Activated CD8-positive, alpha-beta T cell treated with anti-CD3 and anti-CD28 coated beads for 36 hours (primary cell): ENCODE data around the gene VAV2. TPM values are rescaled to one million over a fixed set of nuclear protein-coding genes. Genes with fewer than 3 reads are reported as not detected.

Source experiments
- ATAC-seq: fragments of 200-7000 bp; cut with Tn5 transposase; one replicate; pipeline ENCODE4 v1.10.0; 2021; ENCODE audit warnings: mild to moderate bottlenecking, moderate library complexity
- CTCF ChIA-PET: fragments of 350-600 bp; sonication (Branson Sonifier 250); formaldehyde crosslinking; loops from one replicate; lab custom pipeline; 2021; ENCODE audit warnings: antibody characterized with exemption; lab: Charles Lee
- POLR2A ChIA-PET: fragments of 350-600 bp; sonication (Branson Sonifier 250); formaldehyde crosslinking; loops from one replicate; lab custom pipeline; 2021; ENCODE audit warnings: antibody characterized with exemption; lab: Charles Lee
- DNase-seq: peaks from one replicate; pipeline ENCODE4 v3.0.0-alpha.2; 2020
- H3K27ac Mint-ChIP-seq: one replicate; pipeline ENCODE4 v1.8.0; 2021; ENCODE audit warnings: mild to moderate bottlenecking, mixed read lengths
- H3K27me3 Mint-ChIP-seq: one replicate; pipeline ENCODE4 v1.8.0; 2021; ENCODE audit warnings: mixed read lengths
- H3K36me3 Mint-ChIP-seq: one replicate; pipeline ENCODE4 v1.8.0; 2021; ENCODE audit warnings: low read depth, mixed read lengths
- H3K4me1 Mint-ChIP-seq: one replicate; pipeline ENCODE4 v1.8.0; 2021; ENCODE audit warnings: low read depth, mixed read lengths
- H3K4me3 Mint-ChIP-seq: one replicate; pipeline ENCODE4 v1.8.0; 2021; ENCODE audit warnings: mild to moderate bottlenecking, moderate library complexity, mixed read lengths
- H3K9me3 Mint-ChIP-seq: one replicate; pipeline ENCODE4 v1.8.0; 2021; ENCODE audit warnings: mixed read lengths
- CTCF ChIP-seq: fragments of 200-600 bp; IDR thresholded peaks from one replicate; pipeline ENCODE4 v1.8.0; 2022; ENCODE audit warnings: antibody characterized with exemption, mild to moderate bottlenecking
- intact Hi-C: fragments of 100-400 bp; cut with micrococcal nuclease; formaldehyde crosslinking; loops from one replicate; pipeline ENCODE4 v1.10.0; 2022
- total RNA-seq, 2 experiments: library from RNA; stranded (reverse); gene quantifications; one replicate each; pipeline ENCODE4 v1.2.3, GENCODE V29; 2021

Gene VAV2
- total RNA-seq, 2 experiments from 2014 or later: 5.1 to 5.4 TPM

- Mint-ChIP-seq H3K9me3 (no peaks in the 10 kb centered on the region), H3K36me3 (no peaks in the 10 kb centered on the region), H3K4me1 (peaks cover 2% of the 10 kb centered on the region), H3K4me3 (no peak overlapping the region), H3K27me3 (no peaks in the 10 kb centered on the region), H3K27ac (no peak overlapping the region)
- POLR2A ChIA-PET: no interaction called here
- CTCF ChIA-PET: no interaction called here
- intact Hi-C loops: no loop called here
- no peak for DNase-seq
- TF ChIP-seq CTCF: no peak
- no peak for ATAC-seq
Observed at GRCh38 chr9:133846483-133847090, 145.5 kb downstream of the VAV2 start.

GRCh38 chr9:133845440-133845839 is 146.7 kb downstream of the VAV2 start:
- Mint-ChIP-seq H3K4me1 (peaks cover 2% of the 10 kb centered on the region), H3K27ac (no peak overlapping the region), H3K4me3 (no peak overlapping the region), H3K27me3 (no peaks in the 10 kb centered on the region), H3K36me3 (no peaks in the 10 kb centered on the region), H3K9me3 (no peaks in the 10 kb centered on the region)
- ChIA-PET POLR2A (no interaction called here), CTCF (interaction anchor here (1.5 kb wide), 1 partner anchor 149 kb away, joined by 3 read pairs; no protein-coding TSS in a partner anchor)
- no peak for TF ChIP-seq CTCF
- peak; percentile 9 for DNase-seq
- intact Hi-C loops: no loop called here
- peak; percentile 55 for ATAC-seq

- intact Hi-C loops: no loop called here
- CTCF ChIA-PET: interaction anchor here (1.5 kb wide), 1 partner anchor 149 kb away, joined by 3 read pairs; no protein-coding TSS in a partner anchor
- Mint-ChIP-seq H3K27ac (no peak overlapping the region), H3K36me3 (no peaks in the 10 kb centered on the region), H3K4me1 (peaks cover 2% of the 10 kb centered on the region), H3K4me3 (no peak overlapping the region), H3K9me3 (no peaks in the 10 kb centered on the region), H3K27me3 (no peaks in the 10 kb centered on the region)
- DNase-seq: no peak
- no peak for TF ChIP-seq CTCF
- POLR2A ChIA-PET: no interaction called here
- no peak for ATAC-seq
Observed at GRCh38 chr9:133844881-133845410, 147.2 kb downstream of the VAV2 start.

GRCh38 chr9:133844398-133844784 is 147.7 kb downstream of the VAV2 start:
- CTCF ChIA-PET: interaction anchor here (1.5 kb wide), 1 partner anchor 150 kb away, joined by 3 read pairs; no protein-coding TSS in a partner anchor
- no peak overlapping the region for H3K4me3 Mint-ChIP-seq
- H3K27me3 Mint-ChIP-seq: no peaks in the 10 kb centered on the region
- H3K27ac Mint-ChIP-seq: no peak overlapping the region
- POLR2A ChIA-PET: no interaction called here
- no peak for TF ChIP-seq CTCF
- DNase-seq: no peak
- H3K9me3 Mint-ChIP-seq: no peaks in the 10 kb centered on the region
- ATAC-seq: no peak
- intact Hi-C loops: no loop called here
- peaks cover 2% of the 10 kb centered on the region for H3K4me1 Mint-ChIP-seq
- no peaks in the 10 kb centered on the region for H3K36me3 Mint-ChIP-seq

- no peak for TF ChIP-seq CTCF
- peaks cover 2% of the 10 kb centered on the region for H3K4me1 Mint-ChIP-seq
- no peaks in the 10 kb centered on the region for H3K9me3 Mint-ChIP-seq
- H3K36me3 Mint-ChIP-seq: no peaks in the 10 kb centered on the region
- intact Hi-C loops: no loop called here
- no peak overlapping the region for H3K27ac Mint-ChIP-seq
- CTCF ChIA-PET: no interaction called here
- H3K4me3 Mint-ChIP-seq: no peak overlapping the region
- POLR2A ChIA-PET: no interaction called here
- no peaks in the 10 kb centered on the region for H3K27me3 Mint-ChIP-seq
- ATAC-seq: no peak
- DNase-seq: no peak
Observed at GRCh38 chr9:133843751-133844397, 148.2 kb downstream of the VAV2 start.
